Measurements from ENCODE around the gene ZNF534. TPM values are rescaled to one million over a fixed set of nuclear protein-coding genes. Genes with fewer than 3 reads are reported as not detected.
"Not testable (repeated sequence)": the region's sequence is repeated elsewhere in the genome, so short reads cannot be mapped to it uniquely, and the experiment has no call there.

Gene ZNF534
- total and polyA plus RNA-seq, 2 of the 8 experiments (the other 6 are each of a cell fraction or from before 2014, with no cell fraction given), result not detected

DNA sequence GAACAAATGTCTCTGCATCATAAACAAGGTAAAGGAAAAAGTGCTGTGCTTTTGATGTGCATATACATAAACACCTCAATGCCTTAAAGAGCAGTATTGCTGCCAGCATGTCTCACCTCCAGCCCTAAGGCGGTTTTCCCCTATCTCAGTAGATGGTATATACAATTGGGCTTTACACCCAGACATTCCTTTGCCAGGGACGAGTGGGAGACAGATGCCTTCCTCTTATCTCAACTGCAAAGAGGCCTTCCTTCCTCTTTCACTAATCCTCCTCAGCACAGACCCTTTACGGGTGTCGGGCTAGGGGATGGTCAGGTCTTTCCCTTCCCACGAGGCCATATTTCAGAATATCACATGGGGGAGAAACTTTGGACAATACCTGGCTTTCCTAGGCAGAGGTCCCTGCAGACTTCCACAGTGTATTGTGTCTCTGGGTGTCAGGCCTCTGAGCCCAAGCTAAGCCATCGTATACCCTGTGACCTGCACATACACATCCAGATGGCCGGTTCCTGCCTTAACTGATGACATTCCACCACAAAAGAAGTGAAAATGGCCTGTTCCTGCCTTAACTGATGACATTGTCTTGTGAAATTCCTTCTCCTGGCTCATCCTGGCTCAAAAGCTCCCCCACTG is 55.3 kb downstream of the ZNF534 start:
- not testable (repeated sequence) for H2BK15ac ChIP-seq (ENCODE audit: low read length); H3K18ac ChIP-seq (ENCODE audit: extremely low read depth, low read length); H2AFZ ChIP-seq (ENCODE audit: low read length); H3K27me3 ChIP-seq (replicated peaks in 1 of 4; ENCODE audit: control insufficient read depth in 3 of 4, extremely low read depth in 1 of 4, insufficient read depth in 3 of 4, low read length in 3 of 4); H3K56ac ChIP-seq (replicated peaks; ENCODE audit: insufficient read length, low read depth, low read length); H2AK5ac ChIP-seq (ENCODE audit: low read depth, low read length); H4K20me1 ChIP-seq (replicated peaks in 1 of 2; ENCODE audit: control insufficient read depth in 1 of 2, insufficient read depth in 2 of 2, low read length in 2 of 2); H3K27ac ChIP-seq (ENCODE audit: low read depth, low read length); H3K4ac ChIP-seq (replicated peaks; ENCODE audit: insufficient read length, low read depth, low read length); H3K23ac ChIP-seq (ENCODE audit: insufficient read length); H3K9ac ChIP-seq (replicated peaks in 1 of 4; ENCODE audit: extremely low read depth in 1 of 4, low read depth in 3 of 4, low read length in 3 of 4); H3K4me3 ChIP-seq (ENCODE audit: extremely low read depth in 1 of 4, insufficient read depth in 2 of 4, low read depth in 3 of 4, low read length in 4 of 4); H3K36me3 ChIP-seq (ENCODE audit: control insufficient read depth in 2 of 4, insufficient read depth in 4 of 4, low read length in 3 of 4); FAIRE-seq; H2BK120ac ChIP-seq (replicated peaks; ENCODE audit: low read depth, low read length); H4K8ac ChIP-seq (ENCODE audit: extremely low read depth, insufficient read depth, low read length); H3K14ac ChIP-seq (ENCODE audit: insufficient read length); DNase-seq (ENCODE audit: low read depth in 1 of 2, low spot score in 2 of 2); H2BK20ac ChIP-seq (ENCODE audit: low read length); H4K91ac ChIP-seq (replicated peaks; ENCODE audit: insufficient read length, low read length); H2BK5ac ChIP-seq (ENCODE audit: low read depth, low read length); H3K79me1 ChIP-seq (ENCODE audit: low read depth, low read length); H3K79me2 ChIP-seq (ENCODE audit: control insufficient read depth in 1 of 2, insufficient read depth in 2 of 2, low read length in 2 of 2); H4K5ac ChIP-seq (ENCODE audit: insufficient read length, low read depth, low read length); H3K23me2 ChIP-seq (ENCODE audit: low read depth, low read length)
- CTCF ChIA-PET (ENCODE audit: partially characterized antibody), result interaction anchor here (1.0 kb wide), 1 partner anchor 31 kb away, joined by 3 read pairs; no protein-coding TSS in a partner anchor
- POLR2A ChIA-PET (ENCODE audit: partially characterized antibody), result interaction anchor here (1.4 kb wide), 2 partner anchors 19 to 86 kb away, joined by 7 read pairs; partner anchors contain the start of gene ZNF528
- 90% methylated on average over 6 of the region's 7 CpGs; no CpG with 5 or more reads in 1 of the 2 experiments for WGBS, 2 experiments (ENCODE audit: extremely low coverage in 1 of 2, insufficient coverage in 1 of 2, insufficient read length in 1 of 2, insufficient replicate concordance in 2 of 2, low coverage in 1 of 2, low lambda C conversion rate in 2 of 2, missing lambda C conversion rate in 1 of 2)
- Histone ChIP-seq H2BK12ac (ENCODE audit: low read depth, low read length) (peak overlapping the region; percentile 17; the same call in 1 of the 2 replicates), H3K4me1 (replicated peaks in 1 of 4; ENCODE audit: control insufficient read depth in 3 of 4, insufficient read depth in 4 of 4, low read length in 3 of 4) (peaks cover 0 to 13% (median 2%) of the 10 kb centered on the region in 4 experiments; a peak in 4 of 7 replicates), H3K4me2 (ENCODE audit: insufficient read depth in 1 of 2, low read depth in 2 of 2, low read length in 2 of 2) (peak overlapping the region in 1 of 2 experiments; percentile 58; a peak in 2 of 4 replicates), H3K9me3 (ENCODE audit: insufficient read depth in 2 of 2, low read depth in 1 of 2, low read length in 1 of 2) (peaks cover 18 to 40% of the 10 kb centered on the region in 2 experiments)

Measured in H1 (cell line).